H1 (cell line): ENCODE results near the gene MBTPS1. TPM values are rescaled to one million over a fixed set of nuclear protein-coding genes. Genes with fewer than 3 reads are reported as not detected.

ENCODE experiments used
- CTCF ChIA-PET: fragments of 300-600 bp; sonication (Branson Sonifier 250); formaldehyde crosslinking; loops from one replicate; lab custom pipeline; 2021; ENCODE audit not compliant: partially characterized antibody; lab: Charles Lee
- POLR2A ChIA-PET: fragments of 300-600 bp; sonication (Branson Sonifier 250); formaldehyde crosslinking; loops from one replicate; lab custom pipeline; 2021; ENCODE audit warnings: inconsistent platforms; ENCODE audit not compliant: partially characterized antibody; lab: Charles Lee
- DNase-seq, 2 experiments: peaks; one replicate each; pipeline versions ENCODE4 v3.0.0 to v3.0.0-alpha.2; 2010 to 2022; ENCODE audit warnings: low spot score in 2 of 2, low read depth in 1 of 2, mixed read lengths in 1 of 2
- FAIRE-seq: peaks from 2 replicates; lab custom pipeline; 2011; peaks lifted over from hg19 to GRCh38; lab: Jason Lieb, UNC
- H2AFZ ChIP-seq: 2 replicates; pipeline ENCODE4 v1.8.1; 2012; ENCODE audit warnings: low read length, inconsistent platforms
- H2AK5ac ChIP-seq: 2 replicates; pipeline ENCODE4 v1.6.1; 2013; ENCODE audit warnings: low read depth, low read length
- H2BK120ac ChIP-seq: replicated peaks from 2 replicates; pipeline ENCODE3; 2013; ENCODE audit warnings: low read depth, low read length, inconsistent platforms
- H2BK12ac ChIP-seq: 2 replicates; pipeline ENCODE4 v1.6.1; 2013; ENCODE audit warnings: low read depth, low read length
- H2BK15ac ChIP-seq: 2 replicates; pipeline ENCODE4 v1.6.1; 2013; ENCODE audit warnings: low read length
- H2BK20ac ChIP-seq: 2 replicates; pipeline ENCODE4 v1.6.1; 2013; ENCODE audit warnings: low read length
- H2BK5ac ChIP-seq: 2 replicates; pipeline ENCODE4 v1.6.1; 2013; ENCODE audit warnings: low read depth, low read length
- H3K14ac ChIP-seq: 2 replicates; pipeline ENCODE4 v1.6.1; 2013; ENCODE audit warnings: inconsistent platforms; ENCODE audit not compliant: insufficient read length
- H3K18ac ChIP-seq: 2 replicates; pipeline ENCODE4 v1.6.1; 2013; ENCODE audit warnings: low read length; ENCODE audit errors: extremely low read depth
- H3K23ac ChIP-seq: 2 replicates; pipeline ENCODE4 v1.6.1; 2013; ENCODE audit warnings: inconsistent platforms; ENCODE audit not compliant: insufficient read length
- H3K23me2 ChIP-seq: 2 replicates; pipeline ENCODE4 v1.6.1; 2013; ENCODE audit warnings: low read depth, low read length
- H3K27ac ChIP-seq: 2 replicates; pipeline ENCODE4 v1.6.1; 2011; ENCODE audit warnings: low read depth, low read length, inconsistent platforms
- H3K27me3 ChIP-seq, 4 experiments: replicated peaks in 1 of 4; 1 replicate in 1 of 4; 2 replicates in 3 of 4; pipeline versions ENCODE4 v1.6.1 to v1.8.1; 2011 to 2013; ENCODE audit warnings: low read length in 3 of 4, mild to moderate bottlenecking in 3 of 4, inconsistent platforms in 2 of 4, mixed read lengths in 2 of 4, moderate library complexity in 1 of 4; ENCODE audit not compliant: control insufficient read depth in 3 of 4, insufficient read depth in 3 of 4; ENCODE audit errors: extremely low read depth in 1 of 4
- H3K36me3 ChIP-seq, 4 experiments: 2 replicates each; pipeline versions ENCODE4 v1.6.1 to v1.8.1; 2011 to 2013; ENCODE audit warnings: mild to moderate bottlenecking in 4 of 4, low read length in 3 of 4, moderate library complexity in 2 of 4, control low read depth in 1 of 4, inconsistent platforms in 1 of 4; ENCODE audit not compliant: insufficient read depth in 4 of 4, control insufficient read depth in 2 of 4
- H3K4ac ChIP-seq: replicated peaks from 2 replicates; pipeline ENCODE3; 2013; ENCODE audit warnings: low read length, low read depth, mixed read lengths, inconsistent platforms; ENCODE audit not compliant: insufficient read length
- H3K4me1 ChIP-seq, 4 experiments: replicated peaks in 1 of 4; 1 replicate in 1 of 4; 2 replicates in 3 of 4; pipeline versions ENCODE4 v1.6.1 to v1.8.1; 2011 to 2013; ENCODE audit warnings: low read length in 3 of 4, inconsistent platforms in 2 of 4, mixed read lengths in 1 of 4; ENCODE audit not compliant: insufficient read depth in 4 of 4, control insufficient read depth in 3 of 4
- H3K4me2 ChIP-seq, 2 experiments: 2 replicates each; pipeline versions ENCODE4 v1.6.1 to v1.8.1; 2011 to 2013; ENCODE audit warnings: low read depth in 2 of 2, low read length in 2 of 2, control low read depth in 1 of 2, inconsistent platforms in 1 of 2, mild to moderate bottlenecking in 1 of 2; ENCODE audit not compliant: insufficient read depth in 1 of 2
- H3K4me3 ChIP-seq, 4 experiments: fragments of 200-600, 300-600 bp in 1 of 4; sonication (generic), shearing (Covaris generic), sonication (Bioruptor Twin) in 1 of 4; 2 replicates each; pipeline versions ENCODE4 v1.5.1 to v1.8.1; 2011 to 2016; ENCODE audit warnings: low read length in 4 of 4, low read depth in 3 of 4, control low read depth in 2 of 4, inconsistent platforms in 2 of 4, mild to moderate bottlenecking in 2 of 4, mixed read lengths in 1 of 4, moderate library complexity in 1 of 4; ENCODE audit not compliant: insufficient read depth in 2 of 4; ENCODE audit errors: extremely low read depth in 1 of 4
- H3K56ac ChIP-seq: replicated peaks from 2 replicates; pipeline ENCODE3; 2013; ENCODE audit warnings: low read depth, mild to moderate bottlenecking, mixed read lengths, low read length, inconsistent platforms; ENCODE audit not compliant: insufficient read length
- H3K79me1 ChIP-seq: 2 replicates; pipeline ENCODE4 v1.6.1; 2013; ENCODE audit warnings: low read depth, low read length, control low read depth
- H3K79me2 ChIP-seq, 2 experiments: 2 replicates each; pipeline versions ENCODE4 v1.6.1 to v1.8.1; 2012 to 2013; ENCODE audit warnings: low read length in 2 of 2, mild to moderate bottlenecking in 2 of 2, inconsistent platforms in 1 of 2; ENCODE audit not compliant: insufficient read depth in 2 of 2, control insufficient read depth in 1 of 2
- H3K9ac ChIP-seq, 4 experiments: replicated peaks in 1 of 4; 1 replicate in 1 of 4; 2 replicates in 3 of 4; pipeline versions ENCODE4 v1.6.1 to v1.8.1; 2011 to 2013; ENCODE audit warnings: low read depth in 3 of 4, low read length in 3 of 4, control low read depth in 2 of 4, mild to moderate bottlenecking in 2 of 4, moderate library complexity in 2 of 4, inconsistent platforms in 1 of 4; ENCODE audit errors: extremely low read depth in 1 of 4
- H3K9me3 ChIP-seq, 2 experiments: 2 replicates each; pipeline versions ENCODE4 v1.6.1 to v1.8.1; 2012 to 2013; ENCODE audit warnings: mild to moderate bottlenecking in 2 of 2, moderate library complexity in 2 of 2, control low read depth in 1 of 2, inconsistent platforms in 1 of 2, low read depth in 1 of 2, low read length in 1 of 2, mixed read lengths in 1 of 2; ENCODE audit not compliant: insufficient read depth in 2 of 2
- H4K20me1 ChIP-seq, 2 experiments: replicated peaks in 1 of 2; 2 replicates each; pipeline versions ENCODE3 to v1.8.1; 2011 to 2013; ENCODE audit warnings: inconsistent platforms in 2 of 2, low read length in 2 of 2, mild to moderate bottlenecking in 1 of 2; ENCODE audit not compliant: insufficient read depth in 2 of 2, control insufficient read depth in 1 of 2
- H4K5ac ChIP-seq: 2 replicates; pipeline ENCODE4 v1.6.1; 2013; ENCODE audit warnings: low read length, low read depth, mixed read lengths, inconsistent platforms; ENCODE audit not compliant: insufficient read length
- H4K8ac ChIP-seq: 2 replicates; pipeline ENCODE4 v1.8.0; 2013; ENCODE audit warnings: mild to moderate bottlenecking, moderate library complexity, low read length, inconsistent platforms; ENCODE audit not compliant: insufficient read depth; ENCODE audit errors: extremely low read depth
- H4K91ac ChIP-seq: replicated peaks from 2 replicates; pipeline ENCODE3; 2013; ENCODE audit warnings: low read length, mixed read lengths, inconsistent platforms; ENCODE audit not compliant: insufficient read length
- BRCA1 ChIP-seq: IDR thresholded peaks from 2 replicates; pipeline ENCODE4 v1.6.1; 2012; ENCODE audit warnings: low read depth, low read length, improper control_type of control experiment
- CBX5 ChIP-seq: fragments of 300-800, 300-1000 bp; sonication (generic); IDR thresholded peaks from 2 replicates; pipeline ENCODE4 v1.7.1; 2016; ENCODE audit warnings: antibody characterized with exemption, low read length, low read depth
- HDAC6 ChIP-seq: IDR thresholded peaks from one replicate; pipeline ENCODE4 v1.7.1; 2012; ENCODE audit warnings: low read depth, mild to moderate bottlenecking, inconsistent platforms, low read length, moderate library complexity
- JUN ChIP-seq: IDR thresholded peaks from 2 replicates; pipeline ENCODE4 v1.6.1; 2011; ENCODE audit warnings: low read depth, mild to moderate bottlenecking, improper control_type of control experiment, low read length
- NANOG ChIP-seq: IDR thresholded peaks from 2 replicates; pipeline ENCODE4 v1.6.1; 2011; ENCODE audit warnings: low read length, low read depth, mild to moderate bottlenecking, inconsistent platforms; ENCODE audit not compliant: insufficient read depth, poor library complexity, severe bottlenecking
- PHF8 ChIP-seq: fragments of 200-600 bp; sonication (generic); conservative IDR thresholded peaks from 2 replicates; pipeline ENCODE4 v1.7.1; 2012; ENCODE audit warnings: low read depth, mild to moderate bottlenecking, inconsistent platforms, low read length, moderate library complexity
- RXRA ChIP-seq: IDR thresholded peaks from 2 replicates; pipeline ENCODE4 v1.6.1; 2011; ENCODE audit warnings: low read depth, mild to moderate bottlenecking, low read length, moderate library complexity; ENCODE audit not compliant: insufficient read depth
- SP4 ChIP-seq: IDR thresholded peaks from 2 replicates; pipeline ENCODE4 v1.6.1; 2012; ENCODE audit warnings: low read length, inconsistent platforms
- TBP ChIP-seq: IDR thresholded peaks from 2 replicates; pipeline ENCODE4 v1.6.1; 2011; ENCODE audit warnings: low read depth, low read length, improper control_type of control experiment
- WGBS, 2 experiments: shearing (Covaris generic) in 1 of 2; methylation state at CpG; one replicate each; pipeline versions ENCODE4 v1.1.6 to v1.1.7; 2013 to 2015; ENCODE audit warnings: low lambda C conversion rate in 2 of 2, mixed read lengths in 2 of 2, inconsistent platforms in 1 of 2, low coverage in 1 of 2, missing lambda C conversion rate in 1 of 2; ENCODE audit not compliant: insufficient replicate concordance in 2 of 2, insufficient coverage in 1 of 2, insufficient read length in 1 of 2; ENCODE audit errors: extremely low coverage in 1 of 2, missing lambda C conversion rate in 1 of 2; 5-methylcytosine and 5-hydroxymethylcytosine counted together
- polyA plus RNA-seq, 7 experiments: library from polyadenylated mRNA; depleted of rRNA in 3 of 7; stranded (reverse) in 5 of 7; unstranded in 2 of 7; fragments of >200 nt in 5 of 7; fragments of 200-250 nt in 2 of 7; gene quantifications; 1 replicate in 5 of 7; 2 replicates in 1 of 7; 4 replicates in 1 of 7; pipeline versions ENCODE4 v1.2.1 to v1.2.3, GENCODE V29; 2011 to 2013; ENCODE audit warnings: missing spikeins in 2 of 7, mixed read lengths in 2 of 7
- total RNA-seq: library from RNA; stranded (reverse); fragmentation: NEBNext Ultra II Directional; extraction: Animal tissue kit (Norgen Biotek cat#: 25700); gene quantifications from 2 replicates; pipeline ENCODE4 v1.2.1, GENCODE V29; 2021
- TF ChIP-seq, protein P1 (sequence below): IDR thresholded peaks from 2 replicates; pipeline ENCODE4 v1.6.1; 2011; ENCODE audit warnings: low read depth, mild to moderate bottlenecking, low read length; ENCODE audit not compliant: insufficient read depth

The MBTPS1 gene
- total and polyA plus RNA-seq, 2 of the 8 experiments (the other 6 are each of a cell fraction or from before 2014, with no cell fraction given): 30.6 to 53.3 TPM

DNA sequence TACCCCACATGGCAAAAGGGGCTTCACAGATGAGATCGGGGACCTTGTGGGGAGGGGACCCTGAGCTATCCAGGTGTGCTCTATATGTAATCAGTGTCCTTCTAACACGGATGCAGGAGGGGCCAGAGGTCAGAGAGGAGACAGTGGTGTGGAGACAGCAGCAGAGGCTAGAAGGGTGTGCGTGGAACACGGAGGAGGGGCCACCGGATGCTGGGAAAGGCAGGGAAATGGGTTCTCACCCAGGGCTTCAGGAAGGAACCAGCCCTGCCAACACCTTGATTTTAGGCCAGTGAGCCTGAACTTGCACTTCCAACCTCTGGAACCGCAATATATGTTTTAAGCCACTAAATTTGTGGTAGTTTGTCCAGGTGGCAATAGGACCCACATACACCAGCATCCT, 69.5 kb downstream of the MBTPS1 start:
- Histone ChIP-seq H2BK15ac (no peak overlapping the region), H3K36me3 (peaks cover 0 to 3% (median 0%) of the 10 kb centered on the region in 4 experiments; a peak in 2 of 8 replicates), H3K9me3 (no peaks in the 10 kb centered on the region), H3K18ac (no peak overlapping the region), H2BK5ac (no peak overlapping the region), H3K14ac (no peak overlapping the region), H3K9ac (no peak overlapping the region), H2BK120ac (no peak overlapping the region), H4K8ac (no peak overlapping the region; the same call in 1 of the 2 replicates), H4K5ac (no peak overlapping the region), H3K79me1 (no peaks in the 10 kb centered on the region), H3K23me2 (no peaks in the 10 kb centered on the region), H2AK5ac (no peak overlapping the region), H2BK20ac (no peak overlapping the region), H3K27ac (no peak overlapping the region), H3K27me3 (no peaks in the 10 kb centered on the region; a peak in 1 of 7 replicates), H3K4ac (no peak overlapping the region), H3K23ac (no peak overlapping the region), H3K4me3 (no peak overlapping the region), H4K91ac (no peak overlapping the region), H3K4me2 (no peak overlapping the region), H3K4me1 (peaks cover 0 to 12% (median 9%) of the 10 kb centered on the region in 4 experiments; a peak in 6 of 7 replicates), H3K79me2 (no peaks in the 10 kb centered on the region), H3K56ac (no peak overlapping the region), H4K20me1 (peaks cover 0 to 2% of the 10 kb centered on the region in 2 experiments), H2AFZ (no peak overlapping the region), H2BK12ac (no peak overlapping the region)
- TF ChIP-seq, protein P1, sequence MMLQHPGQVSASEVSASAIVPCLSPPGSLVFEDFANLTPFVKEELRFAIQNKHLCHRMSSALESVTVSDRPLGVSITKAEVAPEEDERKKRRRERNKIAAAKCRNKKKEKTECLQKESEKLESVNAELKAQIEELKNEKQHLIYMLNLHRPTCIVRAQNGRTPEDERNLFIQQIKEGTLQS: no peak
- TF ChIP-seq CBX5: no peak
- TF ChIP-seq BRCA1: no peak
- TF ChIP-seq NANOG: no peak
- TF ChIP-seq PHF8: no peak
- no peak for TF ChIP-seq JUN
- no peak for TF ChIP-seq SP4
- no peak for TF ChIP-seq TBP
- TF ChIP-seq RXRA: no peak
- TF ChIP-seq HDAC6: no peak
- 92% methylated on average over 6 of the region's 6 CpGs; no CpG with 5 or more reads in 1 of the 2 experiments for WGBS, 2 experiments
- FAIRE-seq (no peak), DNase-seq (no peak)
- POLR2A ChIA-PET: interaction anchor here (1.8 kb wide), 1 partner anchor 91 kb away, joined by 4 read pairs; no protein-coding TSS in a partner anchor
- CTCF ChIA-PET: interaction anchor here (0.8 to 12.8 kb wide), 11 partner anchors 11 to 128 kb away, joined by 3 to 267 read pairs (median 9); partner anchors contain the start of gene OSGIN1
